ENCODE data around the gene AGAP1.

DNA sequence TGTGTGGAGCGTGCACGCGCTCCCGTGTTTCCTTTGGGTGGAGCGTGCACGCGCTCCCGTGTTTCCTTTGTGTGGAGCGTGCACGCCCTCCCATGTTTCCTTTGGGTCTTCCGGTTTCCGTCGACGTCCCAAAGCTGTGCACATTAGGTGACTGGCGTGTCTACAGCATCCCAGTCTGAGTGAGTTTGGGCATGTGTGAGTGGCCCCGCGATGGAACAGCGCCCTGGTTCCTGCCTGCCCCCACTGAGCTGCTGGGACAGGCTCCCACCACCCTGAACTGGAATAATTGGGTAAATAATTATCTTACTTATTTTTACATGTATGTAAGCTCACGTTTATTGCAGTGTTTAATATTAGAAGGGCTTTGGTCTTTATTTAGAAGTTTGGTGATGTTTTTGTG lies 104.2 kb downstream of the AGAP1 start:
- TF ChIP-seq, protein P1, sequence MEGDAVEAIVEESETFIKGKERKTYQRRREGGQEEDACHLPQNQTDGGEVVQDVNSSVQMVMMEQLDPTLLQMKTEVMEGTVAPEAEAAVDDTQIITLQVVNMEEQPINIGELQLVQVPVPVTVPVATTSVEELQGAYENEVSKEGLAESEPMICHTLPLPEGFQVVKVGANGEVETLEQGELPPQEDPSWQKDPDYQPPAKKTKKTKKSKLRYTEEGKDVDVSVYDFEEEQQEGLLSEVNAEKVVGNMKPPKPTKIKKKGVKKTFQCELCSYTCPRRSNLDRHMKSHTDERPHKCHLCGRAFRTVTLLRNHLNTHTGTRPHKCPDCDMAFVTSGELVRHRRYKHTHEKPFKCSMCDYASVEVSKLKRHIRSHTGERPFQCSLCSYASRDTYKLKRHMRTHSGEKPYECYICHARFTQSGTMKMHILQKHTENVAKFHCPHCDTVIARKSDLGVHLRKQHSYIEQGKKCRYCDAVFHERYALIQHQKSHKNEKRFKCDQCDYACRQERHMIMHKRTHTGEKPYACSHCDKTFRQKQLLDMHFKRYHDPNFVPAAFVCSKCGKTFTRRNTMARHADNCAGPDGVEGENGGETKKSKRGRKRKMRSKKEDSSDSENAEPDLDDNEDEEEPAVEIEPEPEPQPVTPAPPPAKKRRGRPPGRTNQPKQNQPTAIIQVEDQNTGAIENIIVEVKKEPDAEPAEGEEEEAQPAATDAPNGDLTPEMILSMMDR (IDR thresholded peaks at IDR 0.05; ENCODE audit: low read depth, low read length, missing input control), result no peak
- TF ChIP-seq, protein P2, sequence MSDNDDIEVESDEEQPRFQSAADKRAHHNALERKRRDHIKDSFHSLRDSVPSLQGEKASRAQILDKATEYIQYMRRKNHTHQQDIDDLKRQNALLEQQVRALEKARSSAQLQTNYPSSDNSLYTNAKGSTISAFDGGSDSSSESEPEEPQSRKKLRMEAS (IDR thresholded peaks at IDR 0.05), result no peak

Measured in liver (tissue), 2 donors.